NCI-H1105 (cell line): ENCODE measurements around the gene PRND.
"Not testable (repeated sequence)": the region's sequence is repeated elsewhere in the genome, so short reads cannot be mapped to it uniquely, and the experiment has no call there.

Experiments
- DNase-seq: peaks from one replicate; lab custom pipeline; 2025; lab: John Stamatoyannopoulos, UW

Gene PRND, protein sequence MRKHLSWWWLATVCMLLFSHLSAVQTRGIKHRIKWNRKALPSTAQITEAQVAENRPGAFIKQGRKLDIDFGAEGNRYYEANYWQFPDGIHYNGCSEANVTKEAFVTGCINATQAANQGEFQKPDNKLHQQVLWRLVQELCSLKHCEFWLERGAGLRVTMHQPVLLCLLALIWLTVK

DNA sequence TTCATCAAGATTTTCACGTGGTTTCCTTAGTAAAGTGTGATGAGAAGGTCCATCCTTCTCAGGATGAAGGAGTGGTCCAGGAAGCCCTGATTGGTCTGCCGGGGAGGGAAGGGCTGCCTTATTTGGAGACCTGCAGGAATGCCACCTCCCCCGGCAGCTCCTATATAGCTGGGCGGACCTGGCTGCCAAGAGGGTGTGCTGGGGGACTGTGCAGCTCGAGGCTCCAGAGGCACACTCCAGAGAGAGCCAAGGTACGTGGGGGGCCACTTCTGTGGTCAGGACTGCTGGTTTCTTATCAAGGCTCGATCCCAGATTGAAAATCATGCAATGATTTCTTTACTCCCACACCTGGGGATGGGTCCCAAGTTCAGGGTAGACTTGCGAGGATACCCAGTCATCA lies at the start of gene PRND:
PRND (plus strand) TSS at position 191 of the 400 bp plus-strand sequence. CDS start 2,643 bp downstream, outside the sequence.
- DNase-seq: no peak

DNA sequence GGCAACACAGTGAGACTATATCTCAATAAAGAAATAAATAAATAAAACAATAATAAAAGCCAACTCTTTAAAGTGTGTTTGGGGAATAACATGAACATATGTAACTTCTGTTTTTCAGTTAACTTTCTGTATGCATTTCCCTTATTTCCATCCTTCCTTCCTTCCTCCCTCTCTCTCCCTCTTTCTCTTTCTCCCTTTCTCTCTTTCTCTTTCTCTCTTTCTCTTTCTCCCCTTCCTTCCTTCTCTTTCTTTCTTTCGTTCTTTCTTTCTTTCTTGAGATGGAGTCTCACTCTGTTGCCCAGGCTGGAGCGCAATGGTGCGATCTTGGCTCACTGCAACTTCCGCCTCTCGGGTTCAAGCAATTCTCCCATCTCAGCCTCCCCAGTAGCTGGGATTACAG lies 48.8 kb upstream of the PRND start:
- DNase-seq: no peak

DNA sequence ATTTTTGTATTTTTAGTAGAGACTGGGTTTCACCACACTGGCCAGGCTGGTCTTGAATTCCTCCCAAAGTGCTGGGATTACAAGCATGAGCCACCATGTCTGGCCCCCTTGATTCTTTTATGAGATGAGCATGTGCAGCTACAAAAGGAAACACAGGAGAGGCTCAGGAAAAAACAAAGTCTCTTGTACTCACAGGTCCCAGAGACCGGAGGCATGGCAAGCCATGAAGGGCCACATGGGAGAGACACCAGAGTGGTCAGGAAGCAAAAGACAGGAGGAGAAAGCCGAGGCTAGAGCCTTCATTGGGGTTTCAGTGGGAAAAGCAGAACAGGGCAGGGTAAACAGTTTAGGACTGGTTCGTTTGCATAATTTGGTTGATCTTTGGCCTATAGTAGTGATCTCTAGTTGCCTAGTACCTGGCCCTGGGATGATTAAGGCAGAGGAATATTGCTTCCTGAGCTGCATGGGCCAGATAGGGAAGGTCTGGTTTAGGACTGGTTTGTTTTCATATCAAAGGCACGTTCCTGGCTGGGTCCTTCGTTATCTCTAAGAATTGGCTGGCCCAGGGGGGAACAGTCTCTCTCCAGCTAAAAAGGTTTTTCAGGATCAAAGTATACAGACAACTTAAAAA lies 48.2 kb upstream of the PRND start:
- no peak for DNase-seq

DNA sequence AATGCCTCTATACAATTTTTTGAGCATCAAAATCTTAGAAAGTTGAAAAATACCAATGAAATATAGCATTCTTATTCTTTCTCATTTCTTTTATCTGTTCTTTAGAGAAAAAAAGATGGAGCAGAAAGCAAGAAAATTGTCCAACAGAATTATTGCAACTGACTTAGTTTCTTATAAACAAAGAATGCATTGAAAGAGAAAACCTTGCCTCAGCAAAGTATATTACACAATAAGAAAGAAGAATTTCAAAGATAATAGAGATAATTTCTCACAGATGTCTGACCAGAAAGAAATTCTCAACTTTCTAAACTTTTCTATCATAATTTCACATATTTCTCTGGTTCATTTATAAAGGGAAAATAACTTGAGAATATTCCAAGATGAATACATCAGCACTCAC lies 47.0 kb upstream of the PRND start:
- DNase-seq: no peak

DNA sequence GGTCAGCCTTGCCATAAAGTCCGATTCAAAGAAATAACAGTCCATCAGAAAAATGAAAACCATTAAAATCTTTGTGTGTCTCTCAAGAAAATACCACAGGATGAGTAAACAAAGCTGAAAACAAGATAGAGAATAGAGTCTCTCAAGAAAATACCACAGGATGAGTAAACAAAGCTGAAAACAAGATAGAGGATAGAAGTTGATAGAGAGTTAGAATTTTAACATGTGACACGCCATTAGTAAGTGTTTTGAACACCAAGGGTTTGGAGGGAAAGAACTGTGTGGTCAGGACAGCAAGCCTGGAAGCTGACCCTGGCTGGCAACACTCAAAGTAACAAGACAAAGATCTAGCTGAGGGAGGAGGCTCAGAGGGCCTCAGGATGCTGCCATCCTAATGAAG lies 43.9 kb upstream of the PRND start:
- no peak for DNase-seq

DNA sequence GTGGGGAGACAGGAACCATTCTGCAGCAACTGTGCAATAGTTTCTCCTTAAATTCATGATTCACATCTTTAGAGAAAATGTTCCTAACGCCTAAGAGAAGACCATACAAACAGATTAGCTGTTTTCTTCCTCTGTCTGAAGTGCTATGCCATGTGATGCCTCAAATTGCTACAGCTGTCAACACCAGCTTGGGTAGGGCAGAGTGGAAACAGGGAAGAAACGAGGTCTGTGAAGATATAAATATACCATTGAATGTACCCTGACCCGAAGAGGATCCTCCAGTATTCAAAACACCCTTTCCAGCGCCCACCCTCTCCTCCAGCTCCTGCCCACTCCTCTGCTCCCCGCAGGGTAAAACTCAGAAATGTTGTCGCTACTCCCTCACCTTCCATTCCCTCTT lies 40.3 kb upstream of the PRND start:
- no peak for DNase-seq

DNA sequence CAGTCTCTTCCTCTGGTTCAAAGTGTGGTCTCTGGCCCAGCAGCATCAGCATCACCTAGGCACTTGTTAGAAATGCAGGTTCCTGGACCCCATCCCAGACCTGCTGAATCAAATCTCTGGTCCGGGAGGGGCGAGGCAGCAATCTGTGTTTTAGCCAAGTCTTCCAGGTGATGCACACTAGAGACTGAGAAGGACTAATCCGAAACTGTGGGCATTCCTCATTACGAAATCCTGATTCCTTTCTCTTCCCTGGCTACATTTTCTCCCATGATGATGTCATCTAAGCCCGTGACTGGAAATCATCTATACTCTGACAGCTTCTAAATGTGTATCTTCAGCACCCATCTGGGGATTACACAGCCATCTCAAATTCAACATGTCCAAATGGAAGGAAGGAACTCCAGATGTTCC lies 39.7 kb upstream of the PRND start:
- no peak for DNase-seq

DNA sequence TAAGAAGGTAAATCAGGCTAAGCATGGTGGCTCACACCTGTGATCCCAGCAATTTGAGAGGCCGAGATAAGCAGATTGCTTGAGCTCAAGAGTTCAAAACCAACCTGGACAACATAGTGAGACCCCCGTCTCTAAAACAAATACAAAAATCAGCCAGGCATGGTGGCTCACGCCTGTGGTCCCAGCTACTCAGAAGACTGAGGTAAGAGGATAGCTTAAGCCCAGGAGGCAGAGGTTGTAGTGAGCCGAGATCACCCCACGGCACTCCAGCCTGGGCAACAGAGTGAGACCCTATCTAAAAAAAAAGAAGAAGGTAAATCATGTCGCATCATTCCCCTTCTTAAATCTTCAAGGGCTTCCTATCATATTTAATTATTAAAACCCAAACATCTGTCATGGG lies 39.0 kb upstream of the PRND start:
- no peak for DNase-seq

DNA sequence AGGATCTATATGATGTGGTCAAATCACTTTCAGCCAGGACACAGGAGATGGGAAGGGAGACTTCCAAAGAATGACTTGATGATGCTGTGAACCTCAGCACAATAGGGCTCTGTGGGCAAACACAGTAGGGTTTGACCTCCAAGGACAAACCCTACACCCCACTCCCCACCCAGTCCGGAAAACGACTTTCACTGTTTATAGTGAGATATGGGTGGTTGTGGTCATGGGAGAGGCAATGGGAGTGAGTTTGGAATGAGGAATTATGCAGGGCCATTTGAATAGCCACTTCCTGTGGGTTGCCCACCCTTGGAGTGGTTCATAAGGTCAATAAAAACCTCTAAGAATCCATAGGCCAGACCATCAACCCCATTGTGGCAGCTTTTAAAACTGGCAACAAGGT lies 38.4 kb upstream of the PRND start:
- no peak for DNase-seq

DNA sequence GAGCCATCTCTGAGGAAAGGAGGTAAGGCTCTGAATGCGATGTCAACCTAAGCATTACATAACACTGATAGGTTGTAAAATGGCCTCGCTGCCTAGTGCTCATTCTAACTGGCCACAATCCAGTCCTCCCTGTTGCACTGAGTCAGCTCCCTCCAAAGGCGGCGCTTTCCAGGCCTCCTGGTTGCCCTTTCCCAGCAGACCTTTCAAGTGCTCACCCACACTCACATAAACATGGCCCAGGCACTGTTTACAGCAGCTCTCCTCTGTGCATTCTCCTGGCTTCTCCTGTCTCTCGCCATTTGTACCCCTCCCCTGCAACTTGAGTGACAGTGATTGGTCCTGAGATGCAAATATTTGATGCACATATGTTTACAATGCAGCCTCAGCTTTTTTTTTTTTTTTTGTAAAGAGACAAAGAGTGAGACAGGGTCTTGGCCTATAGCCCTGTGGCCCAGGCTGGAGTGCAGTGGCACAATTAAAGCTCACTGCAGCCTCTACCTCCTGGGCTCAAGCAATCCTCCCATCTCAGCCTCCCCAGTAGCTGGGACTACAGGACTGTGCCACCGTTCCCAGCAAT lies 36.8 kb upstream of the PRND start:
- DNase-seq: no peak

DNA sequence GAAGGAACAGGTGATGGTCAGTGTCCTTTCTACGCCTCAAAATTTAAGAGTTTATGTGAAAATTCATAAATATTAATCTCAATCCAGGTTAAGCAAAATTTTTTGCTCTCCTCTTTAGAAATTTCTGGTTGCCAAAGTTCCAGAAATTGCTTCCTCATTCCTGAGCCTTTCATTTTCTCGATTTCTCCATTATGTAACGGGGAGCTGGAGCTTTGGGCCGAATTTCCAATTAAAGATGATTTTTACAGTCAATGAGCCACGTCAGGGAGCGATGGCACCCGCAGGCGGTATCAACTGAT lies 35.8 kb upstream of the PRND start:
- DNase-seq: no peak

DNA sequence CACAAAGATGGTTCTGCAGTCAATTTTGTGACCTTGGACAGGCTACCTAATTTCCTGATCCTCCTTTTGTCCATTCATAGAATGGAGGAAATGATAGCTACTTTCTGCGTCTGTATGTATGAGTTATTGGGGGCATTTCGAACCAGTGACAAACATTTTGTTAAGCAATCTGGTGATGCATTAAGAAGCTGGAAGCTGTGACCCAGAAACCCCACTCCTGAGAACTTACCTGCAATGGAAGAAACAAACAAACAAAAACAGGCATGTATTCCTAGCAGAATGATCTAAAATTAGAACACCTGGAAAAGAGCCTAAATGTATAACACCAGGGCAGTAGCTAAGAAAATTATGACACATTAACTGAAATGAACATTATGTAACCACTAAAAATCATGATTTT lies 33.4 kb upstream of the PRND start:
- no peak for DNase-seq

DNA sequence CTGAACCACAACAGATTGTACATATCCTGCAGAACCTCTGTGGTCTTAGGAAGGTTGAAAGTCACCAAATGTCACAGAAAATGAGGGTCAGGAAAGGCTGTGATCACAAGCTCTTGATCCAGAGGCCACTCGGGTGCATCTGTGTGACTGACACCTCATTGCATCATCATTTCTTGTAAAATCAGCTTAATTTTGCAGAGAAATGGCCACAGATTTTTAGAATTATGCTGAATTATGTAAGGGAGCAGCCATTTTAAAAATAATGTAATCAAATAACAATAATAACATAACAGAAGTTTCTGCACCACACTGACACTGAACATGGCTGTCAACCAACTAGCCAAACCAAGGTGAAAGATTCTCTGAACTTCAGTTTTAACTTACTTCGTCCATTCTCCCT lies 32.5 kb upstream of the PRND start:
- no peak for DNase-seq

DNA sequence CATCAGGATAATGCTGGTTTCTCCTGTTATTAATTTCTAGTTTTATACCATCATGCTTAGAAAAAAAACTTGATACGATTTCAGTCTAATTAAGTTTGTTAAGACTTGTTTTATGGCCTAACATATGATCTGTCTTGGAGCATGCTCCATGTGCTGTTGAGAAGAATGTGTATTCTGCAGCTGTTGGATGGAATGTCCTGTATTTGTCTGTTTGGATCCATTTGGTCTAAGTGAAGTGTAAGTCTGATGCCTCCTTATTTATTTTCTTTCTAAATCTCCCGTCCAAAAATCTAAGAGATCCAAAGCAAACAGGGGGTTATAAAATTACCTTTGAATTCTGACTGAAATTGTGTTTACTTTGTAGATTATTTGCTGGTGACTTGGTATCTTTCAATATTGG lies 30.0 kb upstream of the PRND start:
- no peak for DNase-seq

DNA sequence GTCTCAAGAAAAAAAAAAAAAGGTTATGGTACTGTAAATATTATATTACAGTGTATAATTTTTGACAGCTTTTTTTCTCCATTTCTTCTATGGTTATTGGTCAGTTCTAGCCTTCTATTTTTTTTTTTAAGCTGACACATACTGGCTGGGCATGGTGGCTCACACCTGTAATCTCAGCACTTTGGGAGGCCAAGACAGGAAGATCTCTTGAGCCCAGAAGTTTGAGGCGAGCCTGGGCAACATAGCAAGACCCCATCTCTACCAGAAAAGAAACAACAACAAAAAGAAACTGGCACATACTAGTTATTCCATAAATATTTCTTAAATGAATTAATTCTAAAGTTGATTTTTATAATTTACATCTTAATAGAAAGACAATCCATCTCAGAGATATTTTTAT lies 27.6 kb upstream of the PRND start:
- no peak for DNase-seq

DNA sequence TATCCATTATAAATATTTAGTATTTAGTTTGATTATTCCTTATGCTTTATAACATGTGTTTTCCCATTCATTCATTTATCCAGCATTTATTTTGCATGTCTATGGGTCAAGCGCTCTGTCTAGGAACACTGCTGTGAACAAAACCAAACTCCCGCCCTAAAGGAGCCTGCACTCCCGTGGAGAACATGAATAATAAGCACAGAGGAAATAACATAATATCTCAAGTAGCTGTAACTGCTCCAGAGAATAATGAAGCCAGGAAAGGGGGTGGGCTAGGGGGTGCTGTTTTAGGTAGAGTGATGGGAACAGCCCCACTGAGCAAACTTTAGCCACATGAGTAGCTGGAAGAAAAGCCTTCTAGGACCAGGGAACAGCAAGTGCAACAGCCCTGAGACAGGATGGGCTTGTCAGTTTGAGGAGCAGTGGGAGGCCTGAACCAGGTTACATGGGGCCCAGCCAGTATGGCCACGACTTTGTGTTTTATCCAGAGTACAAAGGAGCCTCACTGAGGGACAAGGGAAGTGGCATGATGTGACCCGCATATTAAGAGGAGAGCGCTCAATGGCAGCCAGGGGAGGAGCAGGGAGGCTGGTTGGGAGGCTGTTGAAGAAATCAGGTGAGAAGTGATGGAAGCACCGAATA lies 24.4 kb upstream of the PRND start:
- no peak for DNase-seq

DNA sequence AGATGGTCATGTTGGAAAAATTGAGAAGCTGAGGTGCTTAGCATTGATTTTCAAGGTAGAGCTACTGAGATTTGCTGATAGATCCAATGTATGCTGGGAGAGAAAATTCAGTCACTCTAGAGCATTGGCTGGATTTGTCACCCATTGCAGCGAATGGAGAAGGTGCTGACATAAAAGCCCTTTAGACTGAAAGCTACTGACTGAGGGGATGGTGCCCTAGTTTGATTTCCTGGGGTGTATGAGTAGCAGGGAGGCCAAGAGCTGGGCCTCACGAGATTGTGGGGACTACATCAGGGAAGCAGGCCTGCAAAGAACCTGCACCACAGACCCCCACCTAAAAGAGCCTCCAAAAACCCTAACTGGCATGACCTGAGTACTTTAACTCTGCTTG lies 23.9 kb upstream of the PRND start:
- DNase-seq: no peak

DNA sequence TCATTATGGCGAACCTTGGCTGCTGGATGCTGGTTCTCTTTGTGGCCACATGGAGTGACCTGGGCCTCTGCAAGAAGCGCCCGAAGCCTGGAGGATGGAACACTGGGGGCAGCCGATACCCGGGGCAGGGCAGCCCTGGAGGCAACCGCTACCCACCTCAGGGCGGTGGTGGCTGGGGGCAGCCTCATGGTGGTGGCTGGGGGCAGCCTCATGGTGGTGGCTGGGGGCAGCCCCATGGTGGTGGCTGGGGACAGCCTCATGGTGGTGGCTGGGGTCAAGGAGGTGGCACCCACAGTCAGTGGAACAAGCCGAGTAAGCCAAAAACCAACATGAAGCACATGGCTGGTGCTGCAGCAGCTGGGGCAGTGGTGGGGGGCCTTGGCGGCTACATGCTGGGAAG lies 22.5 kb upstream of the PRND start:
- DNase-seq: no peak

DNA sequence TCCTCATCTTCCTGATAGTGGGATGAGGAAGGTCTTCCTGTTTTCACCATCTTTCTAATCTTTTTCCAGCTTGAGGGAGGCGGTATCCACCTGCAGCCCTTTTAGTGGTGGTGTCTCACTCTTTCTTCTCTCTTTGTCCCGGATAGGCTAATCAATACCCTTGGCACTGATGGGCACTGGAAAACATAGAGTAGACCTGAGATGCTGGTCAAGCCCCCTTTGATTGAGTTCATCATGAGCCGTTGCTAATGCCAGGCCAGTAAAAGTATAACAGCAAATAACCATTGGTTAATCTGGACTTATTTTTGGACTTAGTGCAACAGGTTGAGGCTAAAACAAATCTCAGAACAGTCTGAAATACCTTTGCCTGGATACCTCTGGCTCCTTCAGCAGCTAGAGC lies 21.8 kb upstream of the PRND start:
- DNase-seq: no peak

DNA sequence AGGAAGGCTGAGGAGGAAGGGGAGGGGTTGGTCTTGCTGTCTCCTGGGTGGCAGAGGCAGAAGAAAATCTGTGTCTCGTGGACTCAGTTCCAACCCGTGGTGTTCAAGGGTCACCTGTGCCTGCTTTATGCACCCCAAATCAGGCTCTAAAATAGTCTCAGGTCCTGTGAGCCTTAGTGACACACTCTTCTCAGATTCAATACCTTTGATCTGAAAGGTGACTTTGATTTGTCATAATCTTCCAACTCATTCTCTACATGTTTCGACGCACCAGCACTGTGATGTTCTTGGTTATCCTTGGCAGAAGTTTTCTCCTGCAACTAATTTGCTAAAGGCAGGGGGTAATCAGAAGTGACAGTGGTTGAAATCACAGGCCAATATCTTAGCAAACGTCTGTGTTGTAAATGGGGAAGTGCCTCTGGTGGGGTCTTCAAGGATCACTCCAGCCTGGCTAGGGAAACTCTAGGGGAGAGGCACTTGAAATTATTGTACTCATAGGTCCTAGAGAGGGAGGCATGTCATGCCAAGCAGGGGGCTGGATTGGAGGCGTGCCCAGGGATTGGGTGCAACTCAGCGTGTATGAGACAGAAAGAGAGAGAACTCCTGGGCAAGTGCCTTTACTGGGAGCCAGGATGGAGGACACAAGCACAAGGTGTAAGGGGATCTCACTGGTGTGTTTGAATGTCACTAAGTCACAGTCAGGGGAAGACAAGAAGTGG lies 19.0 kb upstream of the PRND start:
- no peak for DNase-seq

DNA sequence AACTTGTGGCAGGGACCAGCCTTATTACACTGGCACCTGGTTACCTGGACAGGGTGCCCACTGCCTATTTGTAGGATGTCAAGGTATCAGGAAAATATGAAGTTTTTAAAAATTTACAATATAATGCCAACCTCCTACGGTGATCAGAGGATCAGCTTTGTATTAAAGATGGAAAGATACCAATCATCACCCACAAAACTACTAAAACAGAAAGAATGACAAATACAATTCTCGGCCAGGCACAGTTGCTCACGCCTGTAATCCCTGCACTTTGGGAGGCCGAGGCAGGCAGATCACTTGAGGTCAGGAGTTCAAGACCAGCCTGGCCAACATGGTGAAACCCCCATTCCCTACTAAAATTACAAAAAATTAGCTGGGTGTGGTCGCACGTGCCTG lies 18.4 kb upstream of the PRND start:
- no peak for DNase-seq

DNA sequence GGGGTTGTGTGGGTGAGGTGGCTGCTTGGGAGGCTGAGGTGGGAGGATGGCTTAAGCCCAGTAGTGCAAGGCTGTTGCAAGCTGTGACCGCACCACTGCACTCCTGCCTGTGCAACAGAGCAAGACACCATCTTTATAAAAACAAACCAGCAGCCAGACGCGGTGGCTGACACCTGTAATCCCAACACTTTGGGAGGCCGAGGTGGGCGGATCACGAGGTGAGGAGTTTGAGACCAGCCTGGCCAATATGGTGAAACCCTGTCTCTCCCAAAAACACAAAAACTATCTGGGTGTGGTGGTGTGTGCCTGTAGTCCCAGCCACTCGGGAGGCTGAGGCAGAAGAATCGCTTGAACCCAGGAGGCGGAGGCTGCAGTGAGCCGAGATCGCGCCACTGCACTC lies 14.8 kb upstream of the PRND start:
- DNase-seq: not testable (repeated sequence)

DNA sequence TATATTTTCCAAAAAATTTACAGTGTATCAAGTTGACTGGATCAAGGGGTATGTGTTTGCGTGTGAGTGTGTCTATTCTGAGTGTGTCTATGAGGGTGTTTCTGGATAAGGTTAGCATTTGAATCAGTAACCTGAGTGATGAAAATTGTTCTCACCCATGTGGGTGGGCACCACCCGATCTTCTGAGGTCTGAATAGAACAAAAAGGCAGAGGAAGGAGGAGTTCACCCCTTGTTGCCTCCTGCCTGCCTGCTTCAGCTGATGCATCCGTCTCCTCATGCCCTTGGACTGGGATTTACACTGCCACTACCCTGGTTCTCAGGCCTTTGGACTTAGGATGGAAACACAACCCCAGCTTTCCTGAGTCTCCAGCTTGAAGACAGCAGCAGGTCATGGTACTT lies 13.7 kb upstream of the PRND start:
- no peak for DNase-seq
